ENCODE results near the gene ASAP3.

The ASAP3 gene

GRCh38 chr1:23394181-23394580, 89.8 kb downstream of the ASAP3 start:
- no peaks in the 10 kb centered on the region for H3K27me3 ChIP-seq (ENCODE audit: insufficient read depth, low read depth)
- no peaks in the 10 kb centered on the region for H3K36me3 ChIP-seq (ENCODE audit: insufficient read depth)
- no peak overlapping the region for H3K4me3 ChIP-seq (IDR thresholded peaks at IDR 0.05; ENCODE audit: insufficient read depth, low read depth, low read length)
- H3K27ac ChIP-seq, result no peak overlapping the region
- H3K79me2 ChIP-seq (ENCODE audit: insufficient read depth, low read depth), result no peaks in the 10 kb centered on the region
- H3K4me1 ChIP-seq (ENCODE audit: low read depth, poor library complexity, severe bottlenecking), result no peaks in the 10 kb centered on the region
- no peak overlapping the region for H2AFZ ChIP-seq (ENCODE audit: low read depth)
- H3K4me2 ChIP-seq, result no peak overlapping the region
- no peaks in the 10 kb centered on the region for H4K20me1 ChIP-seq (ENCODE audit: insufficient read depth)
- TF ChIP-seq CTCF (conservative IDR thresholded peaks at IDR 0.05; ENCODE audit: low read depth, low read length), result no peak
- H3K9ac ChIP-seq, result no peak overlapping the region

- H3K27me3 ChIP-seq (ENCODE audit: insufficient read depth, low read depth), result no peaks in the 10 kb centered on the region
- H4K20me1 ChIP-seq (ENCODE audit: insufficient read depth), result no peaks in the 10 kb centered on the region
- no peaks in the 10 kb centered on the region for H3K4me1 ChIP-seq (ENCODE audit: low read depth, poor library complexity, severe bottlenecking)
- no peak overlapping the region for H3K4me3 ChIP-seq (IDR thresholded peaks at IDR 0.05; ENCODE audit: insufficient read depth, low read depth, low read length)
- no peaks in the 10 kb centered on the region for H3K79me2 ChIP-seq (ENCODE audit: insufficient read depth, low read depth)
- H2AFZ ChIP-seq (ENCODE audit: low read depth), result no peak overlapping the region
- TF ChIP-seq CTCF (conservative IDR thresholded peaks at IDR 0.05; ENCODE audit: low read depth, low read length), result no peak
- H3K9ac ChIP-seq, result no peak overlapping the region
- no peak overlapping the region for H3K27ac ChIP-seq
- H3K4me2 ChIP-seq, result no peak overlapping the region
- H3K36me3 ChIP-seq (ENCODE audit: insufficient read depth), result no peaks in the 10 kb centered on the region
These were observed 90.3 kb downstream of the ASAP3 start for GRCh38 chr1:23393706-23394105.

- Histone ChIP-seq H3K4me2 (no peak overlapping the region), H3K9ac (no peak overlapping the region), H3K27ac (no peak overlapping the region), H3K4me1 (ENCODE audit: low read depth, poor library complexity, severe bottlenecking) (no peaks in the 10 kb centered on the region), H4K20me1 (ENCODE audit: insufficient read depth) (no peaks in the 10 kb centered on the region), H2AFZ (ENCODE audit: low read depth) (no peak overlapping the region), H3K79me2 (ENCODE audit: insufficient read depth, low read depth) (no peaks in the 10 kb centered on the region), H3K27me3 (ENCODE audit: insufficient read depth, low read depth) (no peaks in the 10 kb centered on the region), H3K4me3 (IDR thresholded peaks at IDR 0.05; ENCODE audit: insufficient read depth, low read depth, low read length) (no peak overlapping the region), H3K36me3 (ENCODE audit: insufficient read depth) (no peaks in the 10 kb centered on the region)
- no peak for TF ChIP-seq CTCF (conservative IDR thresholded peaks at IDR 0.05; ENCODE audit: low read depth, low read length)
These were observed 91.7 kb downstream of the ASAP3 start for GRCh38 chr1:23392125-23392855.

GRCh38 chr1:23389837-23390321, 94.1 kb downstream of the ASAP3 start:
- no peak overlapping the region for H3K27ac ChIP-seq
- H3K79me2 ChIP-seq (ENCODE audit: insufficient read depth, low read depth), result no peaks in the 10 kb centered on the region
- no peaks in the 10 kb centered on the region for H3K36me3 ChIP-seq (ENCODE audit: insufficient read depth)
- H3K9ac ChIP-seq, result no peak overlapping the region
- TF ChIP-seq CTCF (conservative IDR thresholded peaks at IDR 0.05; ENCODE audit: low read depth, low read length), result no peak
- no peaks in the 10 kb centered on the region for H4K20me1 ChIP-seq (ENCODE audit: insufficient read depth)
- no peak overlapping the region for H2AFZ ChIP-seq (ENCODE audit: low read depth)
- no peak overlapping the region for H3K4me2 ChIP-seq
- H3K27me3 ChIP-seq (ENCODE audit: insufficient read depth, low read depth), result no peaks in the 10 kb centered on the region
- H3K4me1 ChIP-seq (ENCODE audit: low read depth, poor library complexity, severe bottlenecking), result no peaks in the 10 kb centered on the region
- H3K4me3 ChIP-seq (IDR thresholded peaks at IDR 0.05; ENCODE audit: insufficient read depth, low read depth, low read length), result no peak overlapping the region

All from KMS-11 (cell line).